ENCODE measurements around the gene C9orf78.
A peak's percentile ranks its signal among the peaks of the same experiment; 100 is the strongest.
"Not testable (repeated sequence)": the region's sequence is repeated elsewhere in the genome, so short reads cannot be mapped to it uniquely, and the experiment has no call there.

The C9orf78 gene

GRCh38 chr9:129809346-129809745 is 25.7 kb downstream of the C9orf78 start:
- DNase-seq: no peak

GRCh38 chr9:129806061-129806460 is 29.0 kb downstream of the C9orf78 start:
- no peak for DNase-seq

- DNase-seq: no peak
Observed at GRCh38 chr9:129803676-129804060, 31.4 kb downstream of the C9orf78 start.

DNA sequence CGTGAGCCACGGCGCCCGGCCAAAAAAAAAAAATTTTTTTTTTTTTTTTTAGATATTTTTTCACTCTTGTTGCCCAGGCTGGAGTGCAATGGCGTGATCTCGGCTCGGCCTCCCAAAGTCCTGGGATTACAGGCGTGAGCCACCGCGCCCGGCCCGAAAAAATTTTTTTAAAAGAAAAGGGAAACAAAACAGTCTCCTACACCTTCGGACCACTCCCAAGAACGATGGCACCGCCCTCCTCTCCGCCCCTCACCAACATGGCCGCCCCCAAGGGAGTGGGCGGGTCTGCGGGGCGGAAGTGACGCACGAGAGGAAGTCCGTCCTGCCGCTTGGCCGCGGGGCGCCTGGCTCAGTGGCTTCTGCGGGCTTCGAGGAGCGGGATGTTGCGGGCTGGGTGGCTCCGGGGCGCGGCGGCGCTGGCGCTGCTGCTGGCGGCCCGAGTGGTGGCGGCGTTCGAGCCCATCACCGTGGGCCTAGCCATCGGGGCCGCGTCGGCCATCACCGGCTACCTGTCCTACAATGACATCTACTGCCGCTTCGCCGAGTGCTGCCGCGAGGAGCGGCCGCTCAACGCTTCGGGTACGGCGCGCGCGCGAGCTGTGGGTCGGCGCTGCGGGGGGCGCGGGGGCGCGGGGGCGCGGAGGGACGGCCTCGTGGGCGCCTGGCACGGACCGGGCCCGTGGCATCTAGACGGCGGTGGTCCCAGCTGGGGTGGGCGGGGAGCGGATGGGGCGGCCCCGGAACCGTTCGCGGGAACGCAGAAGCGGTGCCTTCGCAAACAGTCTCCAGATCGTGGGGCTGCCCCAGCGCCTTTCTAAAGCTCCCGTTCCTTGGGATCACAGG is 32.0 kb downstream of the C9orf78 start, which contains the start of gene TOR1B:
Gene TOR1B, plus strand, starts transcription at position 352 of the 843 bp plus-strand sequence. Its CDS starts 29 bp downstream, at position 381.
- peak; percentile 89 to 93 for DNase-seq

DNA sequence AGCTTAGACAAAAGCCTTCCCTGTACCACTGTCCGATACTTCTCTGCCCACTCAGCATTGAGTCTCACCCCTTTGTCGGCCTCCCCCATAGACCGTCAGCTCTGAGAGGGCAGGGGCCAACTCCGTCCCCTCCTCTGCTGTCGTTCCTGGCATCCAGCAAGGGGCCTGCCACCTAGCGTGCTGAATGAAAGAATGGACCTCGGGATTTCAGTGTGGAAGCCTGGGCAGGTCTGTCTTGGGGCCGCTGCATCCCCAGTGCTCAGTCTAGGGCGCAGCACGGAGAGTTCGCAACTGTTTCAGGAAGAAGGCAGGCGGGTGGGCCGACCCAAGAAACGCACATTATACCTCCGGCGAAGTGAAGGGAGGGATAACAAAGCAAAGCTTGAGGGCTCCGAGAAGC is 33.6 kb downstream of the C9orf78 start:
- DNase-seq: no peak

- DNase-seq: no peak
Observed at GRCh38 chr9:129798973-129799372, 36.1 kb downstream of the C9orf78 start.

DNA sequence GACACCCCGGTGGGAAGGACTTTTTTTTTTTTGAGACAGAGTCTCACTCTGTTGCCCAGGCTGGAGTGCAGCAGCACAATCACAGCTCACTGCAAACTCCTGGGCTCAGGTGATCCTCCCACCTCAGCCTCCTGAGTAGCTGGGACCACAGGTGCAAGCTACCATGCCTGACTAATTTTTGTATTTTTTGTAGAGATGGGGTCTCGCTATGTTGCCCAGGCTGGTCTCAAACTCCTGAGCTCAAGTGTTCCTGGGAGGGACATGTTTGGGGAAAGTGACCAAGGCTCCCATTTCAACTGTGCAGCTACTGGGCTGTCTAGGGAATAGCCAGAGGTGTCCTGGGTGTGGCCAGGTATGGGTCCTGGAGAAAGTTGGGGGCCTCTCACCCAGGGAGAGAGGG is 39.0 kb downstream of the C9orf78 start:
- not testable (repeated sequence) for DNase-seq

DNA sequence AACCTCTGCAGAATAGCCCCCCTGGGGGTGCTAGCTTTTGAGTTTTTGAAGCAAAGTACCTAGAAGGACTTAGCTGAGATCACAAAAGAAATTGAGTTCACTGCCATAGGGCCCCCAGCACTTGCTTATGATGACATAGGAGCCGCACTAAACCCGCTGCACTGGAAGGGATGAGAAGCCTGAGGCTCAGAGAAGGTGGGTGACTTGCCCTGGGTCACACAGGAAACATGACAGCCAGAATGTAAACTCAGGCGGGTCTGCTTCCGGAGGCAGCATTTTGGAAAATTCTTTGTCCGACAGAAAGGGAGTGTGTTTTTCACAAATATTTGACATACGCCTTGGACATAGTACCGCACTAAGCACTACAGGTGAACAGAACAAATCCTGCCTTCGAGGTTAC is 40.5 kb downstream of the C9orf78 start:
- no peak for DNase-seq

DNA sequence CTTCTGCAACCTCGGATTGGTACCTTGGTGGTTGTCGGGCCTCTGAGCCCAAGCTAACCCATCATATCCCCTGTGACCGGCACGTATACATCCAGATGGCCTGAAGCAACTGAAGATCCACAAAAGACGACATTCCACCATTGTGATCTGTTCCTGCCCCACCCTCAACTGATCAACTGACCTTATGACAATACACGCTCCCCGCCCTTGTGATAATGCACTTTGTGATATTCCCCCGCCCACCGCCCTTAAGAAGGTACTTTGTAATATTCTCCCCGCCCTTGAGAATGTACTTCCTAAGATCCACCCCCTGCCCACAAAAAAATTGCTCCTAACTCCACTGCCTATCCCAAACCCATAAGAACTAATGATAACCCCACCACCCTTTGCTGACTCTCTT is 48.6 kb downstream of the C9orf78 start:
- no peak for DNase-seq

GRCh38 chr9:129785866-129786265 is 49.2 kb downstream of the C9orf78 start:
- no peak for DNase-seq

DNA sequence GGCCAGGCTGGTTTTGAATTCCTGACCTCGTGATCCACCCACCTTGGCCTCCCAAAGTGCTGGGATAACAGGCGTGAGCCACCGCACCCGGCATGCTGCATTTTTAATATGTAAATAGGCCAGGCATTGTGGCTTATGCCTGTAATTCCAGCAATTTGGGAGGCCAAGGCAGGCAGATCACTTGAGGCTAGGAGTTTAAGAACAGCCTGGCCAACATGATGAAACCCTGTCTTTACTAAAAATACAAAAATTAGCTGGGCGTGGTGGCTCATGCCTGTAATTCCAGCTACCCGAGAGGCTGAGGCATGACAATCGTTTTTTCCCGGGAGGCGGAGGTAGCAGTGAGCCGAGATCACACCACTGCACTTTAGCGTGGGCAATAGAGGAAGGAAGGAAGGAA is 50.1 kb downstream of the C9orf78 start:
- not testable (repeated sequence) for DNase-seq

DNA sequence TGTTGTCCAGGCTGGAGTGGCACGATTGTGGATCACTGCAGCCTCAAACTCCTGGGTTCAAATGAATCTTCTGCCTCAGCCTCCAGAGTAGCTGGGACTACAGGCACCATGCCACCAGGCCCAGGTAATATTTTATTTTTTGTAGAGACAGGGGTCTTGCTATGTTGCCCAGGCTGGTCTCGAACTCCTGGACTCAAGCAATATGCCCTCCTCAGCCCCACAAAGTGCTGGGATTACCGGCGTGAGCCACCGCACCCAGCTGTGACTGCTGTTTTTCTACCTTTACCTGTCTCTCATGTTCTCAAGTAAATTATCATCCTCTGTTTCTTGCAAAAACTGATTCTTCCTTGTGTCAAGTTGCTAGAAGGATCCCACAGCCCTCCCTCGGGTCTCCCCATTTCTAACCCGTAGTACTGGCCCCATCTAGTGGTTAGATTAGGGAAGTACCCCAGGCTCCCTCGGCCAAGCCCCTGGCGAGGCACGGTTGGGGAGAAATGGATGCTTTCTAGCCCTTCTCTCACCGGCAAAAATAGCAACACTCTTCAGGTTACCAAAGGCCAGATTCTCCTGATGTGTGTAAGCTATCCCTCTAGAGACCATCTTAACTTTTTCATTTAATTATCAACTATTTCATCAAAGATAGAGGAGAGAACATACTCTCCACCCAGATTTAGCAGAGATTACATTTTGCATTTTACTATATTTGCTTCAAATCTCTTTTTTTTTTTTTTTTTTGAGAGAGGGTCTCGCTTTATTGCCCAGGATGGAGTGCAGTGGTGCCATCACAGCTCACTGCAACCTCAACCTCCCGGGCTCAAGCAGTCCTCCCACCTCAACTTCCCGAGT is 51.3 kb downstream of the C9orf78 start:
- peak; percentile 72 to 80 for DNase-seq

DNA sequence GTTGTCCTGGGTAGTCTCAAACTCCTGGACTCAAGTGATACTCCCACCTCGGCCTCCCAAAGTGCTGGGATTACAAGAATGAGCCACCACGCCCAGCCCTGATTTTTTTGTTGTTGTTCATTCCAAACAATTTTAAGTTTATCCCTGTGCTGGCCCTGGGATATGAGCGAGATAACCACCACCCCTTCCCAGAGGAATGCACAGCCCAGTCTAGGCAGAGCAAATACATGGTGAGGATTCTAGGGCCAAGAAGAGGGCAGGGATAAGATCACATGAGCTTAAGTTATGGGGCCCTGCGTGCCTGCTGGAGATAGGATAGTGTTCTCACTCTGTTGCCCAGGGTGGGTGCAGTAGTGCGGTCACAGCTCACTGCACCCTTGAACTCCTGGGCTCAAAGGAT is 53.1 kb downstream of the C9orf78 start:
- DNase-seq: no peak

DNA sequence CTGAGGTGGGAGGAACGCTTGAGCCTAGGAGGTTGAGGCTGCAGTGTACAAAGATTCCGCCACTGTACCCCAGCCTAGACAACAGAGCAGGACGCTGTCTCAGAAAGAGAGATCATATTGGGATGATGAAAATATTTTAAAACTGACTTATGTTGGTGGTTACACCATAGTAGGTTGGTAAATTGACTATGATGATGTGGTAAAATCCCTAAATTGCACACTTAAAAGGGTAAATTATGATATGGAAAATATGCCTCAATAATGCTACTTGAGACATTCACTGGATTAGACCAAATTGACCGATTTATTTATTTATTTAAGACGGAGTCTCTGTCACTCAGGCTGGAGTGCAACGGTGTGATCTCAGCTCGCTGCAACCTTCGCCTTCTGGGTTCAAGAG is 53.9 kb downstream of the C9orf78 start:
- DNase-seq: no peak

- no peak for DNase-seq
Observed at GRCh38 chr9:129779560-129780190, 55.4 kb downstream of the C9orf78 start.

DNA sequence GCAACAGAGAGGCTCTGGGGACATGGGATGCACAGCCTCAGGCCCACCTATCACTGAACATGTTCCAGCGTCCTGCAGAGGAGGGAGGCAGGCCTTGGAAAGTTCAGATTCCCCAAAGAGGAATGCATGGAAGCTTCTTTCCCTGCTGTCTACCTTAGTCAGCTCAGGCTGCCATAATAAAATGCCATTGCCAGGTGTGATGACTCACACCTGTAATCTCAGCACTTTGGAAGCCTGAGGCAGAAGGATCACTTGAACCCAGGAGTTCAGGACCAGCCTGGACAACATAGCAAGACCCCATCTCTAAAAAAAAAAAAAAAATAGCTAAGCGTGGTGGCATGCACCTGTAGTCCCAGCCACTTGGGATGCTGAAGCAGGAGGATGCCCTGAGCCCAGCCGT is 56.6 kb downstream of the C9orf78 start:
- no peak for DNase-seq

DNA sequence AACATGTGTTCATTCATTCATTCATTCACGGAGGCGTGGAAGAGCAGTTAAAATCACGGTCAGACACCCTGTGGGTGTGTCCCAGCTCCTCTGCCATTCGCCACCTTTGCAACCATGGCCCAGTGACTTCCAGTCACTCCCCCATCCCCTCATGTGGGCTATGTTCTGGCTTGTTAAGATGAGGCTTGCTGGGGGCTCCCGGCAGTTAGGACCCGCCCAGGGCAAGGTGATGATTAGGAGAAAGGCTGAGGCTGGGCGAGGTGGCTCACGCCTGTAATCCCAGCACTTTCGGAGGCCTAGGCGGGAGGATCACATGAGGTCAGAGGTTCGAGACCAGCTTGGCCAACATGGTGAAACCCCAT is 57.3 kb downstream of the C9orf78 start:
- no peak for DNase-seq
